ENCODE results near the gene RBM33.

DNA sequence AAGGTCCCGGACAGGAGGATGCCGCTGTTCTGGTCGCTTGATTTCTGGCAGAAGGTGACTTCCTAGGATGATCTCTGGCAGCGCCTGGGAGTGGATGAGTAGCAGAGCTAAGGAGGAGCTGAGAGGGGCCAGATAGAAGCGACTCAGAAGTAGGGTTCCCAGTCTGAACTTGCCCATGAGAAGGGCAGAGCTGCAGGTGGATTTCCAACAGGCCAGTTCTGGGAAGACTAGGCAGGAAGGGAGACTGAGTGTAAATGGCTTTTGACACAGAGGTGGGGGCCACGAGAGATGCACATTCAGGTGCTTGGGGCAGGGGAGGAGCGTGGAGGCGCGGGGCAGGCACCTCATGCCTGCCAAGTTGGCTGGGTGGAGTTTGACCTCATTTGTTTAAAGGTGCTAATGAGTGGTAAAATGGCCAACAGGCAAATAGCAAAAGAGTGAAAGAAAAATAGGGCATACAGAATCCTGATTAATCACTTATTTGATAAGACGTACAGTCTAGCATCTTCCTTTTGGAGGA, 109.0 kb downstream of the RBM33 start:
- TF ChIP-seq, protein P1, sequence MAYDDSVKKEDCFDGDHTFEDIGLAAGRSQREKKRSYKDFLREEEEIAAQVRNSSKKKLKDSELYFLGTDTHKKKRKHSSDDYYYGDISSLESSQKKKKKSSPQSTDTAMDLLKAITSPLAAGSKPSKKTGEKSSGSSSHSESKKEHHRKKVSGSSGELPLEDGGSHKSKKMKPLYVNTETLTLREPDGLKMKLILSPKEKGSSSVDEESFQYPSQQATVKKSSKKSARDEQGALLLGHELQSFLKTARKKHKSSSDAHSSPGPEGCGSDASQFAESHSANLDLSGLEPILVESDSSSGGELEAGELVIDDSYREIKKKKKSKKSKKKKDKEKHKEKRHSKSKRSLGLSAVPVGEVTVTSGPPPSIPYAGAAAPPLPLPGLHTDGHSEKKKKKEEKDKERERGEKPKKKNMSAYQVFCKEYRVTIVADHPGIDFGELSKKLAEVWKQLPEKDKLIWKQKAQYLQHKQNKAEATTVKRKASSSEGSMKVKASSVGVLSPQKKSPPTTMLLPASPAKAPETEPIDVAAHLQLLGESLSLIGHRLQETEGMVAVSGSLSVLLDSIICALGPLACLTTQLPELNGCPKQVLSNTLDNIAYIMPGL (CRISPR knock-in tag; IDR thresholded peaks at IDR 0.05): no peak
- TF ChIP-seq TEAD4 (CRISPR knock-in tag; IDR thresholded peaks at IDR 0.05) (no peak), CREM (CRISPR knock-in tag; IDR thresholded peaks at IDR 0.05) (no peak), NFYB (CRISPR knock-in tag; conservative IDR thresholded peaks at IDR 0.05; ENCODE audit: low read depth) (no peak), NR2C2 (CRISPR knock-in tag; IDR thresholded peaks at IDR 0.05) (no peak), SMAD4 (CRISPR knock-in tag; IDR thresholded peaks at IDR 0.05) (no peak), ETV6 (CRISPR knock-in tag; IDR thresholded peaks at IDR 0.05) (no peak)
- TF ChIP-seq, protein P2, sequence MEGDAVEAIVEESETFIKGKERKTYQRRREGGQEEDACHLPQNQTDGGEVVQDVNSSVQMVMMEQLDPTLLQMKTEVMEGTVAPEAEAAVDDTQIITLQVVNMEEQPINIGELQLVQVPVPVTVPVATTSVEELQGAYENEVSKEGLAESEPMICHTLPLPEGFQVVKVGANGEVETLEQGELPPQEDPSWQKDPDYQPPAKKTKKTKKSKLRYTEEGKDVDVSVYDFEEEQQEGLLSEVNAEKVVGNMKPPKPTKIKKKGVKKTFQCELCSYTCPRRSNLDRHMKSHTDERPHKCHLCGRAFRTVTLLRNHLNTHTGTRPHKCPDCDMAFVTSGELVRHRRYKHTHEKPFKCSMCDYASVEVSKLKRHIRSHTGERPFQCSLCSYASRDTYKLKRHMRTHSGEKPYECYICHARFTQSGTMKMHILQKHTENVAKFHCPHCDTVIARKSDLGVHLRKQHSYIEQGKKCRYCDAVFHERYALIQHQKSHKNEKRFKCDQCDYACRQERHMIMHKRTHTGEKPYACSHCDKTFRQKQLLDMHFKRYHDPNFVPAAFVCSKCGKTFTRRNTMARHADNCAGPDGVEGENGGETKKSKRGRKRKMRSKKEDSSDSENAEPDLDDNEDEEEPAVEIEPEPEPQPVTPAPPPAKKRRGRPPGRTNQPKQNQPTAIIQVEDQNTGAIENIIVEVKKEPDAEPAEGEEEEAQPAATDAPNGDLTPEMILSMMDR (IDR thresholded peaks at IDR 0.05): no peak
- TF ChIP-seq, protein P3, sequence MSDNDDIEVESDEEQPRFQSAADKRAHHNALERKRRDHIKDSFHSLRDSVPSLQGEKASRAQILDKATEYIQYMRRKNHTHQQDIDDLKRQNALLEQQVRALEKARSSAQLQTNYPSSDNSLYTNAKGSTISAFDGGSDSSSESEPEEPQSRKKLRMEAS (CRISPR knock-in tag; IDR thresholded peaks at IDR 0.05): no peak

All from WTC11 (cell line).